ENCODE measurements around the gene PCGF2.

PCGF2 gene

GRCh38 chr17:38746004-38746848 is 1.9 kb downstream of the PCGF2 start:
- ATAC-seq, result no peak
- TF ChIP-seq ZFP30 (CRISPR knock-in tag; IDR thresholded peaks at IDR 0.05) (no peak), PATZ1 (CRISPR knock-in tag; IDR thresholded peaks at IDR 0.05; ENCODE audit: borderline replicate concordance) (no peak), OSR1 (CRISPR knock-in tag; IDR thresholded peaks at IDR 0.05) (no peak), ISL1 (CRISPR knock-in tag; IDR thresholded peaks at IDR 0.05) (no peak), PPARA (CRISPR knock-in tag; IDR thresholded peaks at IDR 0.05; ENCODE audit: borderline replicate concordance) (no peak), BACH2 (CRISPR knock-in tag; IDR thresholded peaks at IDR 0.05; ENCODE audit: borderline replicate concordance) (no peak), ZNF565 (CRISPR knock-in tag; conservative IDR thresholded peaks at IDR 0.05; ENCODE audit: low read depth) (no peak), RARB (CRISPR knock-in tag; IDR thresholded peaks at IDR 0.05) (no peak), TOX (CRISPR knock-in tag; IDR thresholded peaks at IDR 0.05; ENCODE audit: borderline replicate concordance) (no peak), ZNF8 (CRISPR knock-in tag; IDR thresholded peaks at IDR 0.05) (no peak), ESRRG (CRISPR knock-in tag; IDR thresholded peaks at IDR 0.05) (no peak), ZNF70 (CRISPR knock-in tag; IDR thresholded peaks at IDR 0.05) (no peak), CSRNP3 (CRISPR knock-in tag; IDR thresholded peaks at IDR 0.05) (no peak), ZFP3 (CRISPR knock-in tag; IDR thresholded peaks at IDR 0.05) (no peak)
- TF ChIP-seq, protein P1, sequence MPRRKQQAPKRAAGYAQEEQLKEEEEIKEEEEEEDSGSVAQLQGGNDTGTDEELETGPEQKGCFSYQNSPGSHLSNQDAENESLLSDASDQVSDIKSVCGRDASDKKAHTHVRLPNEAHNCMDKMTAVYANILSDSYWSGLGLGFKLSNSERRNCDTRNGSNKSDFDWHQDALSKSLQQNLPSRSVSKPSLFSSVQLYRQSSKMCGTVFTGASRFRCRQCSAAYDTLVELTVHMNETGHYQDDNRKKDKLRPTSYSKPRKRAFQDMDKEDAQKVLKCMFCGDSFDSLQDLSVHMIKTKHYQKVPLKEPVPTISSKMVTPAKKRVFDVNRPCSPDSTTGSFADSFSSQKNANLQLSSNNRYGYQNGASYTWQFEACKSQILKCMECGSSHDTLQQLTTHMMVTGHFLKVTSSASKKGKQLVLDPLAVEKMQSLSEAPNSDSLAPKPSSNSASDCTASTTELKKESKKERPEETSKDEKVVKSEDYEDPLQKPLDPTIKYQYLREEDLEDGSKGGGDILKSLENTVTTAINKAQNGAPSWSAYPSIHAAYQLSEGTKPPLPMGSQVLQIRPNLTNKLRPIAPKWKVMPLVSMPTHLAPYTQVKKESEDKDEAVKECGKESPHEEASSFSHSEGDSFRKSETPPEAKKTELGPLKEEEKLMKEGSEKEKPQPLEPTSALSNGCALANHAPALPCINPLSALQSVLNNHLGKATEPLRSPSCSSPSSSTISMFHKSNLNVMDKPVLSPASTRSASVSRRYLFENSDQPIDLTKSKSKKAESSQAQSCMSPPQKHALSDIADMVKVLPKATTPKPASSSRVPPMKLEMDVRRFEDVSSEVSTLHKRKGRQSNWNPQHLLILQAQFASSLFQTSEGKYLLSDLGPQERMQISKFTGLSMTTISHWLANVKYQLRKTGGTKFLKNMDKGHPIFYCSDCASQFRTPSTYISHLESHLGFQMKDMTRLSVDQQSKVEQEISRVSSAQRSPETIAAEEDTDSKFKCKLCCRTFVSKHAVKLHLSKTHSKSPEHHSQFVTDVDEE (CRISPR knock-in tag; IDR thresholded peaks at IDR 0.05), result no peak
- TF ChIP-seq, protein P2, sequence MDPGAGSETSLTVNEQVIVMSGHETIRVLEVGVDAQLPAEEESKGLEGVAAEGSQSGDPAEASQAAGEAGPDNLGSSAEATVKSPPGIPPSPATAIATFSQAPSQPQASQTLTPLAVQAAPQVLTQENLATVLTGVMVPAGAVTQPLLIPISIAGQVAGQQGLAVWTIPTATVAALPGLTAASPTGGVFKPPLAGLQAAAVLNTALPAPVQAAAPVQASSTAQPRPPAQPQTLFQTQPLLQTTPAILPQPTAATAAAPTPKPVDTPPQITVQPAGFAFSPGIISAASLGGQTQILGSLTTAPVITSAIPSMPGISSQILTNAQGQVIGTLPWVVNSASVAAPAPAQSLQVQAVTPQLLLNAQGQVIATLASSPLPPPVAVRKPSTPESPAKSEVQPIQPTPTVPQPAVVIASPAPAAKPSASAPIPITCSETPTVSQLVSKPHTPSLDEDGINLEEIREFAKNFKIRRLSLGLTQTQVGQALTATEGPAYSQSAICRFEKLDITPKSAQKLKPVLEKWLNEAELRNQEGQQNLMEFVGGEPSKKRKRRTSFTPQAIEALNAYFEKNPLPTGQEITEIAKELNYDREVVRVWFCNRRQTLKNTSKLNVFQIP (CRISPR knock-in tag; IDR thresholded peaks at IDR 0.05; ENCODE audit: borderline replicate concordance, low read depth), result no peak

DNA sequence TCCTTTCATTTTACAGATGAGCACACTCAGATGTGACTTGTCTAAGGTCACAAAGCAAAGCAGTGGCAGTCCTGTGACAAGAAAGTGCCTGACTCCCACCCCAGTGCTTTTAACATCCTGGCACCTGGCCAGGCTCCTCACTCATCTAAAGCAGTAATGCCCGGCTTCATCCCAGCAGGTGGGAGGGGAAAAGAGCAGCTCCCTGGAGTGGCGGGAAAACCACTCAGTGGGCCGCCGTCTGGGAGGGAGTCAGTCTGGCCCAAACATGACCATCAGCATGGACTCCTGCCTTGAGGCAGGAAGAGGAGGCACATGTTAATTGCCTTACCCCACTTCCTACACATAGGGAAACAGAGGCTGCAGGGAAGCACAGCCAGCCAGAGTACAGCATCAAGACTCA is 2.6 kb downstream of the PCGF2 start:
- no peak for TF ChIP-seq ZNF565 (CRISPR knock-in tag; conservative IDR thresholded peaks at IDR 0.05; ENCODE audit: low read depth)
- TF ChIP-seq, protein P1 (CRISPR knock-in tag; IDR thresholded peaks at IDR 0.05), result no peak
- TF ChIP-seq ESRRG (CRISPR knock-in tag; IDR thresholded peaks at IDR 0.05), result no peak
- TF ChIP-seq ISL1 (CRISPR knock-in tag; IDR thresholded peaks at IDR 0.05), result no peak
- no peak for TF ChIP-seq TOX (CRISPR knock-in tag; IDR thresholded peaks at IDR 0.05; ENCODE audit: borderline replicate concordance)
- no peak for TF ChIP-seq ZC3H10 (CRISPR knock-in tag; IDR thresholded peaks at IDR 0.05)
- no peak for TF ChIP-seq ZFP3 (CRISPR knock-in tag; IDR thresholded peaks at IDR 0.05)
- no peak for TF ChIP-seq SNAI2 (CRISPR knock-in tag; IDR thresholded peaks at IDR 0.05)
- no peak for ATAC-seq

Measured in SK-N-SH treated with all-trans-retinoic acid at 6 μM for 48 hours (cell line).